ENCODE measurements around the gene CAPN9. TPM values are rescaled to one million over a fixed set of nuclear protein-coding genes. Genes with fewer than 3 reads are reported as not detected.

Gene CAPN9
- total and polyA plus RNA-seq, 2 donors (not counting 3 experiments of a cell fraction or from before 2014, with no cell fraction given) = not detected

DNA sequence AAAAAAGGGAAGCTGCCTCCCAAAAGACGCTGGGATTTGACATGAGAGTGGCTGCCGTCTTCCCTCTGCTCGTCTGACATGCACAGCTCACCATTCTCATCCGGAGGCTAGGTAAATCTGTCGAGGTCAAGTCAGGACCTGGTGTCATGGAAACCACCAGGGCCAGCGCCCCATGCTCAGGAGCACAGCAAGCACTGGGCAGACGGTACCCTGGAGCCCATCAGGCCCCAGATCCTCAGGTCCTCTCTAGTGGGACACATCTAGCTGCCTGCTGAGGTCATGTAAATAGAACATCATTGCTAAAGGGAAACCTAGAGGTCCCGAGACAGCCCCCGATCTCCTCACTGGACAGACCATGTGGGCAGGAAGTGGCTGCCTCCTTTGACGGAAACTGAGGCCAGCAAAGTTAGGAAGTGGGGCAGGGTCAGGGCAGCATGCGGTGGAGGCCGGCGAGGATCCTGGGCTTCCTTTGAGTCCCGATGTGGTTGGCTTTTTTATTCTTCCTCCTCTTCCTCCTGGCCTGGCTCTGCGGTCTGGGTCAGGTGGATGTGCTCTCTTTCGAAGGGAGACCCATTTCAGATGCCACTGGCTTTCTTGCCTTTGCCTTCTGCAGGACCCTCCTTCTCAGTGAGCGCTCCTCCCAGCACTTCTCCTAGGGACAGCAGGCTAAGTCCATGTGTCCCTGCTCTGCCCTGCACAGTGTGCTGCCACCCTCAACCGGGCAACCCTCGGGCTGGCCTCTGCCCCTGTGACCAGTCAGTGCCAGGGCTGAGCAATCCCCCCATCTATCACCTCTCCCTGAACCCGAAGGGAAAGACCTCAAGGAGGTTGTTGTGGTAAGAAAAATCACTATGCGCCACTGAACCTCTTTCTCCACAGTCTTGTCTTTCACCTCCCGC, 39.2 kb upstream of the CAPN9 start:
- DNase-seq (ENCODE audit: low read depth, low spot score) (no peak), FAIRE-seq (no peak)
- no peaks in the 10 kb centered on the region for H4K20me1 ChIP-seq (replicated peaks; ENCODE audit: control insufficient read depth, extremely low read depth, insufficient read depth, low read length)
- no peak overlapping the region for H3K27ac ChIP-seq (ENCODE audit: insufficient read depth, low read depth, low read length)
- intact Hi-C loops (cut with micrococcal nuclease) = no loop called here
- no peaks in the 10 kb centered on the region for H3K27me3 ChIP-seq (ENCODE audit: control insufficient read depth in 2 of 2, insufficient read depth in 2 of 2, low read length in 2 of 2)
- H3K4me3 ChIP-seq (replicated peaks in 1 of 3; ENCODE audit: insufficient read depth in 1 of 3, low read depth in 1 of 3, low read length in 3 of 3) = no peak overlapping the region
- no peaks in the 10 kb centered on the region for H3K9me1 ChIP-seq (replicated peaks; ENCODE audit: control insufficient read depth, extremely low read depth, insufficient read depth, low read length)
- no peaks in the 10 kb centered on the region for H3K36me3 ChIP-seq (ENCODE audit: control insufficient read depth in 2 of 2, extremely low read depth in 1 of 2, insufficient read depth in 2 of 2, low read length in 2 of 2)
- no peaks in the 10 kb centered on the region for H3K4me1 ChIP-seq (ENCODE audit: control insufficient read depth, extremely low read depth, insufficient read depth, low read length)
- CTCF ChIA-PET = no interaction called here
- no peak for TF ChIP-seq MYC (IDR thresholded peaks at IDR 0.05; ENCODE audit: low read depth, low read length)
- TF ChIP-seq EZH2 (IDR thresholded peaks at IDR 0.05; ENCODE audit: borderline replicate concordance, low read depth, low read length, severe bottlenecking) = no peak
- no peak for TF ChIP-seq POLR2AphosphoS5 (IDR thresholded peaks at IDR 0.05; ENCODE audit: insufficient read depth, low read depth, low read length)
- TF ChIP-seq JUN (IDR thresholded peaks at IDR 0.05; ENCODE audit: borderline replicate concordance, insufficient read depth, insufficient read length, low read depth) = no peak
- TF ChIP-seq, protein P1, sequence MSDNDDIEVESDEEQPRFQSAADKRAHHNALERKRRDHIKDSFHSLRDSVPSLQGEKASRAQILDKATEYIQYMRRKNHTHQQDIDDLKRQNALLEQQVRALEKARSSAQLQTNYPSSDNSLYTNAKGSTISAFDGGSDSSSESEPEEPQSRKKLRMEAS (IDR thresholded peaks at IDR 0.05; ENCODE audit: insufficient read depth, insufficient read length) = no peak
- no peak for TF ChIP-seq POLR2A (IDR thresholded peaks at IDR 0.05; ENCODE audit: low read depth, low read length)
- TF ChIP-seq, protein P2, sequence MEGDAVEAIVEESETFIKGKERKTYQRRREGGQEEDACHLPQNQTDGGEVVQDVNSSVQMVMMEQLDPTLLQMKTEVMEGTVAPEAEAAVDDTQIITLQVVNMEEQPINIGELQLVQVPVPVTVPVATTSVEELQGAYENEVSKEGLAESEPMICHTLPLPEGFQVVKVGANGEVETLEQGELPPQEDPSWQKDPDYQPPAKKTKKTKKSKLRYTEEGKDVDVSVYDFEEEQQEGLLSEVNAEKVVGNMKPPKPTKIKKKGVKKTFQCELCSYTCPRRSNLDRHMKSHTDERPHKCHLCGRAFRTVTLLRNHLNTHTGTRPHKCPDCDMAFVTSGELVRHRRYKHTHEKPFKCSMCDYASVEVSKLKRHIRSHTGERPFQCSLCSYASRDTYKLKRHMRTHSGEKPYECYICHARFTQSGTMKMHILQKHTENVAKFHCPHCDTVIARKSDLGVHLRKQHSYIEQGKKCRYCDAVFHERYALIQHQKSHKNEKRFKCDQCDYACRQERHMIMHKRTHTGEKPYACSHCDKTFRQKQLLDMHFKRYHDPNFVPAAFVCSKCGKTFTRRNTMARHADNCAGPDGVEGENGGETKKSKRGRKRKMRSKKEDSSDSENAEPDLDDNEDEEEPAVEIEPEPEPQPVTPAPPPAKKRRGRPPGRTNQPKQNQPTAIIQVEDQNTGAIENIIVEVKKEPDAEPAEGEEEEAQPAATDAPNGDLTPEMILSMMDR (IDR thresholded peaks at IDR 0.05; ENCODE audit: extremely low read depth in 1 of 2, insufficient read depth in 1 of 2, low read depth in 1 of 2, low read length in 2 of 2) = no peak
- no peak for TF ChIP-seq GATA2 (IDR thresholded peaks at IDR 0.05; ENCODE audit: insufficient read depth, insufficient read length, low read depth, low read length)
- no peak for TF ChIP-seq FOS (IDR thresholded peaks at IDR 0.05; ENCODE audit: borderline replicate concordance, insufficient read depth, low read length)
- no peak overlapping the region for H3K9ac ChIP-seq (replicated peaks; ENCODE audit: extremely low read depth, insufficient read depth, low read length)
- POLR2A ChIA-PET = no interaction called here
- dilution Hi-C loops (cut with MboI; ENCODE audit: extremely low pct_ligation_motif_present, low sequenced_read_pairs) = no loop called here
- H3K79me2 ChIP-seq (ENCODE audit: control insufficient read depth, insufficient read depth, low read length) = no peaks in the 10 kb centered on the region
- no peak overlapping the region for H2AFZ ChIP-seq (ENCODE audit: low read depth, low read length)
- H3K9me3 ChIP-seq (replicated peaks; ENCODE audit: control insufficient read depth, insufficient read depth, low read length) = no peaks in the 10 kb centered on the region
- H3K4me2 ChIP-seq (ENCODE audit: insufficient read depth, low read length) = no peak overlapping the region
- no TSS peak for BruUV-seq (replicated peaks)
